Body of pancreas (tissue), 4 donors: ENCODE measurements around the gene UBE2L3.
"Not testable (repeated sequence)": the region's sequence is repeated elsewhere in the genome, so short reads cannot be mapped to it uniquely, and the experiment has no call there.

Experiments
- CTCF ChIP-seq, 7 experiments: fragments of 450-650 bp in 4 of 7; fragments of 200-600 bp in 3 of 7; sonication (generic) in 3 of 7; IDR thresholded peaks; one replicate each; pipeline ENCODE4 v1.5.1; 2016 to 2019; ENCODE audit warnings: antibody characterized with exemption in 7 of 7
- POLR2A ChIP-seq, 3 donors: fragments of 450-650 bp; IDR thresholded peaks; one replicate each; pipeline ENCODE4 v1.6.1; 2016; ENCODE audit warnings: antibody characterized with exemption in 3 of 3, mild to moderate bottlenecking in 2 of 3

- not testable (repeated sequence) for TF ChIP-seq POLR2A, CTCF (IDR thresholded peaks at IDR 0.05)
Measured at GRCh38 chr22:21526705-21527500, 40.6 kb upstream of the UBE2L3 start.
